Loucy (cell line): ENCODE results near the gene SH2D1B.
"Not testable (repeated sequence)": the region's sequence is repeated elsewhere in the genome, so short reads cannot be mapped to it uniquely, and the experiment has no call there.

Experiments
- CTCF ChIP-seq: fragments of 200-600 bp; sonication (generic); conservative IDR thresholded peaks from 2 replicates; pipeline ENCODE4 v1.5.1; 2014; ENCODE audit warnings: mild to moderate bottlenecking, antibody characterized with exemption, low read length
- EZH2phosphoT487 ChIP-seq: fragments of 200-600 bp; IDR thresholded peaks from 2 replicates; pipeline ENCODE4 v1.6.1; 2018; ENCODE audit warnings: antibody characterized with exemption, mild to moderate bottlenecking, moderate library complexity, borderline replicate concordance

DNA sequence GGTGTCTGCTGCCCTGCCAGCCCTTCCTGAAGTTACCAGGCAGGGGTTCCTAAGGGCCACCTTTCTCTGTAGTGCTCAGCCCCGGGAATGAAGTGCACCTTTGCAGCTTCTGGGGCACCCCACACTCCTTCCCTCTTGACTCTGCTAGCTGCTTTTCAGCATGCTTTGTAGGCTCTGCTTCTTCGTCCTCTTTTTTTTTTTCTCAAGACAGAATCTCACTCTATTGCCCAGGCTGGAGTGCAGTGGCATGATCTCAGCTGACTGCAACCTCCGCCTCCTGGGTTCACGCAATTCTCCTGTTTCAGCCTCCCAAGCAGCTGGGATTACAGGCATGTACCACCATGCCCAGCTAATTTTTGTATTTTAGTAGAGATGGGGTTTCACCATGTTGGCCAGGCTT is 60.1 kb downstream of the SH2D1B start:
- not testable (repeated sequence) for TF ChIP-seq CTCF, EZH2phosphoT487
